DOHH2 (cell line): ENCODE data around the gene HNRNPUL1.

Experiments
- EZH2phosphoT487 ChIP-seq: fragments of 200-600 bp; sonication (generic); IDR thresholded peaks from 2 replicates; pipeline ENCODE4 v1.6.1; 2017; ENCODE audit warnings: borderline replicate concordance, mild to moderate bottlenecking, antibody characterized with exemption, low read length, moderate library complexity, mixed read lengths
- TF ChIP-seq, protein P1 (sequence below): fragments of 200-600 bp; sonication (generic); IDR thresholded peaks from one replicate; pipeline ENCODE4 v1.5.1; 2014; ENCODE audit warnings: antibody characterized with exemption, mild to moderate bottlenecking, low read depth, low read length; ENCODE audit not compliant: poor library complexity, severe bottlenecking

DNA sequence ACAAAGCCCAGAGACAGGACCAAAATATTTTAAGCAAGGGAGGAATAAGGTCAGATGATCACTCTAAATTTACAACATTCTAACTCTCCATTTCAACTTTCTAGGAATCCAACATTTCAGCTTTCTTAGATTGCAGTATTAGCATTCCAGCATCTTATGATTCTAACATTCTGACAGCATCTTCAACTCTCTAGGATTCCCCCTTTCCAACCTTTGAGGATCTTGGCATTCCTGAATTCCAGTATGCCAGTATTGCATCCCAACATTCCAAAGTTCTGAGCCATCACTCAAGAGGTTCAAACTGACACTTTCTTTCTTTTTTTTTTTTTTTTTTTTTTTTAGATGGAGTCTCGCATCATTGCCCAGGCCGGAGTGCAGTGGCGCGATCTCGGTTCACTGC, 75.8 kb downstream of the HNRNPUL1 start:
- TF ChIP-seq, protein P1, sequence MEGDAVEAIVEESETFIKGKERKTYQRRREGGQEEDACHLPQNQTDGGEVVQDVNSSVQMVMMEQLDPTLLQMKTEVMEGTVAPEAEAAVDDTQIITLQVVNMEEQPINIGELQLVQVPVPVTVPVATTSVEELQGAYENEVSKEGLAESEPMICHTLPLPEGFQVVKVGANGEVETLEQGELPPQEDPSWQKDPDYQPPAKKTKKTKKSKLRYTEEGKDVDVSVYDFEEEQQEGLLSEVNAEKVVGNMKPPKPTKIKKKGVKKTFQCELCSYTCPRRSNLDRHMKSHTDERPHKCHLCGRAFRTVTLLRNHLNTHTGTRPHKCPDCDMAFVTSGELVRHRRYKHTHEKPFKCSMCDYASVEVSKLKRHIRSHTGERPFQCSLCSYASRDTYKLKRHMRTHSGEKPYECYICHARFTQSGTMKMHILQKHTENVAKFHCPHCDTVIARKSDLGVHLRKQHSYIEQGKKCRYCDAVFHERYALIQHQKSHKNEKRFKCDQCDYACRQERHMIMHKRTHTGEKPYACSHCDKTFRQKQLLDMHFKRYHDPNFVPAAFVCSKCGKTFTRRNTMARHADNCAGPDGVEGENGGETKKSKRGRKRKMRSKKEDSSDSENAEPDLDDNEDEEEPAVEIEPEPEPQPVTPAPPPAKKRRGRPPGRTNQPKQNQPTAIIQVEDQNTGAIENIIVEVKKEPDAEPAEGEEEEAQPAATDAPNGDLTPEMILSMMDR: no peak
- no peak for TF ChIP-seq EZH2phosphoT487
